ENCODE results near the gene TMEM52.
"Not testable (repeated sequence)": the region's sequence is repeated elsewhere in the genome, so short reads cannot be mapped to it uniquely, and the experiment has no call there.

TMEM52 gene

GRCh38 chr1:1945782-1946393 lies 26.8 kb upstream of the TMEM52 start:
- DNase-seq (ENCODE audit: low spot score), result no peak

GRCh38 chr1:1943834-1944570 lies 24.9 kb upstream of the TMEM52 start:
- DNase-seq (ENCODE audit: low spot score), result no peak

- no peak for DNase-seq (ENCODE audit: low spot score)
Measured at GRCh38 chr1:1942753-1943656, 23.9 kb upstream of the TMEM52 start.

GRCh38 chr1:1941868-1942752 lies 23.0 kb upstream of the TMEM52 start:
- no peak for DNase-seq (ENCODE audit: low spot score)

GRCh38 chr1:1941211-1941841 lies 22.2 kb upstream of the TMEM52 start:
- DNase-seq (ENCODE audit: low spot score), result no peak

GRCh38 chr1:1940123-1940425 lies 21.0 kb upstream of the TMEM52 start:
- no peak for DNase-seq (ENCODE audit: low spot score)

GRCh38 chr1:1939296-1940122 lies 20.4 kb upstream of the TMEM52 start:
- no peak for DNase-seq (ENCODE audit: low spot score)

- DNase-seq (ENCODE audit: low spot score), result no peak
Measured at GRCh38 chr1:1938613-1939295, 19.7 kb upstream of the TMEM52 start.

- DNase-seq (ENCODE audit: low spot score), result no peak
Measured at GRCh38 chr1:1938276-1938573, 19.1 kb upstream of the TMEM52 start.

- DNase-seq (ENCODE audit: low spot score), result no peak
Measured at GRCh38 chr1:1937549-1938275, 18.6 kb upstream of the TMEM52 start.

- no peak for DNase-seq (ENCODE audit: low spot score)
Measured at GRCh38 chr1:1937061-1937460, 18.0 kb upstream of the TMEM52 start.

- not testable (repeated sequence) for DNase-seq (ENCODE audit: low spot score)
Measured at GRCh38 chr1:1934848-1935247, 15.8 kb upstream of the TMEM52 start.

- DNase-seq (ENCODE audit: low spot score), result no peak
Measured at GRCh38 chr1:1929639-1930545, 10.8 kb upstream of the TMEM52 start.

- DNase-seq (ENCODE audit: low spot score), result no peak
Measured at GRCh38 chr1:1929102-1929638, 10.1 kb upstream of the TMEM52 start.

- no peak for DNase-seq (ENCODE audit: low spot score)
Measured at GRCh38 chr1:1928231-1929101, 9.4 kb upstream of the TMEM52 start.

- DNase-seq (ENCODE audit: low spot score), result no peak
Measured at GRCh38 chr1:1927751-1928150, 8.7 kb upstream of the TMEM52 start.
